Measurements from ENCODE around the gene WAC. TPM values are rescaled to one million over a fixed set of nuclear protein-coding genes. Genes with fewer than 3 reads are reported as not detected.

The WAC gene
- total and polyA plus RNA-seq, 2 of the 13 experiments (the other 11 are each of a cell fraction or from before 2014, with no cell fraction given) = 69.1 to 96.2 TPM

- no peak for TF ChIP-seq ZBTB44 (CRISPR knock-in tag; IDR thresholded peaks at IDR 0.05)
- TF ChIP-seq RXRB (CRISPR knock-in tag; IDR thresholded peaks at IDR 0.05; ENCODE audit: borderline replicate concordance) = no peak
- TF ChIP-seq TERF1 (CRISPR knock-in tag; IDR thresholded peaks at IDR 0.05) = peak; percentile 50; the same call in 1 of the 2 replicates
- TF ChIP-seq ZFP36 (IDR thresholded peaks at IDR 0.05; ENCODE audit: borderline replicate concordance, low read depth, low read length, partially characterized antibody) = no peak
- TF ChIP-seq SKI (IDR thresholded peaks at IDR 0.05; ENCODE audit: partially characterized antibody) = no peak
- TF ChIP-seq ISL2 (CRISPR knock-in tag; IDR thresholded peaks at IDR 0.05) = no peak
- no peak for TF ChIP-seq AGO1 (IDR thresholded peaks at IDR 0.05; ENCODE audit: low read depth, low read length, poor library complexity, severe bottlenecking)
- TF ChIP-seq EED (CRISPR knock-in tag; IDR thresholded peaks at IDR 0.05) = no peak
- 0 out of 2 replicates have a peak, but pooled peaks have one; percentile 42 for TF ChIP-seq MTERF4 (CRISPR knock-in tag; IDR thresholded peaks at IDR 0.05)
- no peak for TF ChIP-seq ZBTB38 (CRISPR knock-in tag; IDR thresholded peaks at IDR 0.05)
- TF ChIP-seq KAT7 (CRISPR knock-in tag; IDR thresholded peaks at IDR 0.05; ENCODE audit: borderline replicate concordance) = no peak; the same call in 1 of the 2 replicates
- TF ChIP-seq SALL1 (CRISPR knock-in tag; IDR thresholded peaks at IDR 0.05) = peak; percentile 38; the same call in 1 of the 2 replicates
- TF ChIP-seq CENPX (CRISPR knock-in tag; IDR thresholded peaks at IDR 0.05) = no peak
- no peak for TF ChIP-seq IRF1 (CRISPR knock-in tag; IDR thresholded peaks at IDR 0.05; ENCODE audit: low read depth)
- TF ChIP-seq ZNF558 (CRISPR knock-in tag; IDR thresholded peaks at IDR 0.05; ENCODE audit: borderline replicate concordance) = no peak; the same call in 1 of the 2 replicates
- no peak for TF ChIP-seq USF2 (IDR thresholded peaks at IDR 0.05; ENCODE audit: low read depth, low read length)
- TF ChIP-seq USF2 (CRISPR knock-in tag; IDR thresholded peaks at IDR 0.05; ENCODE audit: borderline replicate concordance) = no peak
- no peak for TF ChIP-seq RNF2 (conservative IDR thresholded peaks at IDR 0.05; ENCODE audit: low read depth)
- no peak for TF ChIP-seq ZNF251 (CRISPR knock-in tag; IDR thresholded peaks at IDR 0.05)
- no peak for TF ChIP-seq TP53 (CRISPR knock-in tag; conservative IDR thresholded peaks at IDR 0.05)
- TF ChIP-seq RARG (CRISPR knock-in tag; IDR thresholded peaks at IDR 0.05; ENCODE audit: low read depth) = no peak
- TF ChIP-seq ZNF674 (CRISPR knock-in tag; IDR thresholded peaks at IDR 0.05; ENCODE audit: low read depth) = no peak
- TF ChIP-seq ZNF616 (CRISPR knock-in tag; IDR thresholded peaks at IDR 0.05; ENCODE audit: low read depth) = no peak
- TF ChIP-seq ZNF331 (CRISPR knock-in tag; IDR thresholded peaks at IDR 0.05) = 0 out of 2 replicates have a peak, but pooled peaks have one; percentile 29
Observed at GRCh38 chr10:28533571-28534304, 820 bp downstream of the WAC start (continued).
